Measurements from ENCODE around the gene SUSD4. TPM values are rescaled to one million over a fixed set of nuclear protein-coding genes. Genes with fewer than 3 reads are reported as not detected.
"Not testable (repeated sequence)": the region's sequence is repeated elsewhere in the genome, so short reads cannot be mapped to it uniquely, and the experiment has no call there.

The SUSD4 gene
- polyA plus RNA-seq, 4 donors, result 0.27 to 1.5 (median 0.61) TPM; not detected in 1

DNA sequence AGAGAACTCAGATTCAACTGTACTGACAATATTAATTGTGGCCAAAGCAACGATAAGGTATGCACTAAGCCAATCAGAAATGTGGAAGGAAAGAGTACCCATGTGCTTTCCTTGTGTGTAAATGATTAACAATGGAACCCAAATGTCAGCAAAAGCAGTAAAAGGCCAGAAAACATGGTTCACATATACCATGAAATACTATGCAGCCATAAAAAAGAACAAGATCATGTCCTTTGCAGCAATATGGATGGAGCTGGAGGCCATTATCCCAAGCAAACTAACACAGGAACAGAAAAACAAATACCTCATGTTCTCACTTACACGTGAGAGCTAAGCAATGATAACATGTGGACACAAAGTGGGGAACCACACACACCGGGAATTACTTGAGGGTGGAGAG, 78.5 kb downstream of the SUSD4 start:
- DNase-seq (no peak), FAIRE-seq (no peak)
- no peaks in the 10 kb centered on the region for H3K9me3 ChIP-seq (ENCODE audit: control insufficient read depth in 2 of 2, insufficient read depth in 1 of 2, low read depth in 1 of 2, low read length in 1 of 2)
- no peaks in the 10 kb centered on the region for H3K36me3 ChIP-seq (ENCODE audit: control insufficient read depth in 3 of 3, insufficient read depth in 2 of 3, low read depth in 1 of 3, low read length in 3 of 3)
- H3K27me3 ChIP-seq (ENCODE audit: control insufficient read depth in 3 of 3, insufficient read depth in 3 of 3, low read length in 3 of 3), result no peaks in the 10 kb centered on the region
- no peaks in the 10 kb centered on the region for H3K4me1 ChIP-seq (ENCODE audit: control insufficient read depth in 3 of 3, insufficient read depth in 2 of 3, low read depth in 1 of 3, low read length in 2 of 3)
- H3K4me3 ChIP-seq (ENCODE audit: low read depth in 1 of 3, low read length in 3 of 3), result no peak overlapping the region
- WGBS, 3 donors, result 93 to 95% (median 93%) methylated on average over 3 of the region's 3 CpGs
- H3K27ac ChIP-seq (ENCODE audit: low read depth in 1 of 3, low read length in 2 of 3), result no peak overlapping the region

DNA sequence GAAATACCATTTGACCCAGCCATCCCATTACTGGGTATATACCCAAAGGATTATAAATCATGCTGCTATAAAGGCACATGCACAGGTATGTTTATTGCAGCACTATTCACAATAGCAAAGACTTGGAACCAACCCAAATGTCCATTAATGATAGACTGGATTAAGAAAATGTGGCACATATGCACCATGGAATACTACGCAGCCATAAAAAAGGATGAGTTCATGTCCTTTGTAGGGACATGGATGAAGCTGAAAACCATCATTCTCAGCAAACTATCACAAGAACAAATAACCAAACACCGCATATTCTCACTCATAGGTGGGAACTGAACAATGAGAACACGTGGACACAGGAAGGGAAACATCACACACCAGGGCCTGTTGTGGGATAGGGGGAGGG, 80.3 kb downstream of the SUSD4 start:
- WGBS, 3 donors, result 86 to 92% (median 91%) methylated on average over 3 of the region's 3 CpGs
- not testable (repeated sequence) for H3K4me1 ChIP-seq (ENCODE audit: control insufficient read depth in 3 of 3, insufficient read depth in 2 of 3, low read depth in 1 of 3, low read length in 2 of 3); H3K9me3 ChIP-seq (ENCODE audit: control insufficient read depth in 2 of 2, insufficient read depth in 1 of 2, low read depth in 1 of 2, low read length in 1 of 2); H3K4me3 ChIP-seq (ENCODE audit: low read depth in 1 of 3, low read length in 3 of 3); H3K27me3 ChIP-seq (ENCODE audit: control insufficient read depth in 3 of 3, insufficient read depth in 3 of 3, low read length in 3 of 3); H3K36me3 ChIP-seq (ENCODE audit: control insufficient read depth in 3 of 3, insufficient read depth in 2 of 3, low read depth in 1 of 3, low read length in 3 of 3); FAIRE-seq; H3K27ac ChIP-seq (ENCODE audit: low read depth in 1 of 3, low read length in 2 of 3); DNase-seq

DNA sequence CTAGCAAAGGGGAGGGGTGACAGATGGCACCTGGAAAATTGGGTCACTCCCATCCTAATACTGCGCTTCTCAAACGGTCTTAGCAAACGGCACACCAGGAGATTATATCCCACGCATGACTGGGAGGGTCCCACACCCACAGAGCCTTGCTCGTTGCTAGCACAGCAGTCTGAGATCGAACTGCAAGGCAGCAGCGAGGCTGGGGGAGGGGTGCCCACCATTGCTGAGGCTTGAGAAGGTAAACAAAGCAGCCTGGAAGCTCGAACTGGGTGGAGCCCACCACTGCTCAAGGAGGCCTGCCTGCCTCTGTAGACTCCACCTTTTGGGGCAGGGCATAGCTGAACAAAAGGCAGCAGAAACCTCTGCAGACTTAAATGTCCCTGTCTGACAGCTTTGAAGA, 85.7 kb downstream of the SUSD4 start:
- H3K36me3 ChIP-seq (ENCODE audit: control insufficient read depth in 3 of 3, insufficient read depth in 2 of 3, low read depth in 1 of 3, low read length in 3 of 3); H3K9me3 ChIP-seq (ENCODE audit: control insufficient read depth in 2 of 2, insufficient read depth in 1 of 2, low read depth in 1 of 2, low read length in 1 of 2); H3K27me3 ChIP-seq (ENCODE audit: control insufficient read depth in 3 of 3, insufficient read depth in 3 of 3, low read length in 3 of 3); DNase-seq; H3K27ac ChIP-seq (ENCODE audit: low read depth in 1 of 3, low read length in 2 of 3); FAIRE-seq; H3K4me1 ChIP-seq (ENCODE audit: control insufficient read depth in 3 of 3, insufficient read depth in 2 of 3, low read depth in 1 of 3, low read length in 2 of 3); H3K4me3 ChIP-seq (ENCODE audit: low read depth in 1 of 3, low read length in 3 of 3): not testable (repeated sequence)
- 69 to 88% (median 77%) methylated on average over 8 of the region's 8 CpGs for WGBS, 3 donors

DNA sequence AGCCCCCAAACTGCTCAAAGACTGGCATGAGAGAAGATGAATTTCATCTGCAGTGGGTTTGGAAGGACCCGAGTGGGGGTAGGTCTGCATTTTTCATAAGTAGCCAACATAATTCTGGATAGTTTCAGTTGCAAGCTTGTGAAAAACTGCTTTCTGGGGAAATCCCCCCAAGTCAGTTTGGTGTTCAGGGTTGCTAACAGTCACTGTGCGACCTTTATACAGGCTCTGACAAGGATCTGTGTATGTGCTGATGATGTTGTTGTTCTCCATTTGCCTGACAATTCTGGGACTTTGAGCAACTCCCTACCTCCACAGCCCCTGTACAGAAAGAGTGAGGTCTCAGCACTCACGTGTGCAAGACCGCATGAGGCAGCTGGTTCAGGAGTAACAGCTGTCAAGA, 87.9 kb downstream of the SUSD4 start:
- WGBS, 3 donors, result 73 to 87% (median 79%) methylated on average over 4 of the region's 4 CpGs

DNA sequence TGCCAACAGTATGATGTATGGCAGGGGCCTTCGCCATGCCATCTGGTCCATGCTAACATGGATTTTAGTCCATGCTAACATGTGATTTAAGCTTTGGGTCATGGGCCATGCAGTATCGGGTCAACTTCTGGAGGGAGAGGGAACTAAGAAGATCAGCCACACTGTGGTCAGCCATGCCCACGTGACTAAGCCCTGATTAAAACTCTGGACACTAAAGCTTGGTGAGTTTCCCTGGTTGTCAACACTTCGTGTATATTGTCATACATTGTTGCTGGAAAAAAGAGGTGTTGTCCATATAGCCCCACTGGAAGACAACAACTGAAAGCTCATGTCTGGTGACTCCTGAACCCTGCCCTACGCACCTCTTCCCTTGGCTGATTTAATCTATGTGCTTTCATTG, 90.5 kb downstream of the SUSD4 start:
- Histone ChIP-seq H3K4me3 (ENCODE audit: low read depth in 1 of 3, low read length in 3 of 3) (no peak overlapping the region), H3K27me3 (ENCODE audit: control insufficient read depth in 3 of 3, insufficient read depth in 3 of 3, low read length in 3 of 3) (no peaks in the 10 kb centered on the region), H3K27ac (ENCODE audit: low read depth in 1 of 3, low read length in 2 of 3) (no peak overlapping the region), H3K36me3 (ENCODE audit: control insufficient read depth in 3 of 3, insufficient read depth in 2 of 3, low read depth in 1 of 3, low read length in 3 of 3) (no peaks in the 10 kb centered on the region), H3K4me1 (ENCODE audit: control insufficient read depth in 3 of 3, insufficient read depth in 2 of 3, low read depth in 1 of 3, low read length in 2 of 3) (peaks cover 0 to 10% (median 0%) of the 10 kb centered on the region in 3 donors), H3K9me3 (ENCODE audit: control insufficient read depth in 2 of 2, insufficient read depth in 1 of 2, low read depth in 1 of 2, low read length in 1 of 2) (no peaks in the 10 kb centered on the region)
- 69 to 91% (median 91%) methylated on average over 5 of the region's 5 CpGs for WGBS, 3 donors
- no peak for DNase-seq
- FAIRE-seq, result no peak

More for the DNA sequence above, 87.9 kb downstream of the SUSD4 start:
- H3K27ac ChIP-seq (ENCODE audit: low read depth in 1 of 3, low read length in 2 of 3), result no peak overlapping the region
- H3K9me3 ChIP-seq (ENCODE audit: control insufficient read depth in 2 of 2, insufficient read depth in 1 of 2, low read depth in 1 of 2, low read length in 1 of 2), result peaks cover 0 to 2% of the 10 kb centered on the region in 2 donors
- H3K27me3 ChIP-seq (ENCODE audit: control insufficient read depth in 3 of 3, insufficient read depth in 3 of 3, low read length in 3 of 3), result no peaks in the 10 kb centered on the region
- H3K36me3 ChIP-seq (ENCODE audit: control insufficient read depth in 3 of 3, insufficient read depth in 2 of 3, low read depth in 1 of 3, low read length in 3 of 3), result no peaks in the 10 kb centered on the region
- no peak overlapping the region for H3K4me3 ChIP-seq (ENCODE audit: low read depth in 1 of 3, low read length in 3 of 3)
- H3K4me1 ChIP-seq (ENCODE audit: control insufficient read depth in 3 of 3, insufficient read depth in 2 of 3, low read depth in 1 of 3, low read length in 2 of 3), result no peaks in the 10 kb centered on the region
- FAIRE-seq, result no peak
- DNase-seq, result no peak

DNA sequence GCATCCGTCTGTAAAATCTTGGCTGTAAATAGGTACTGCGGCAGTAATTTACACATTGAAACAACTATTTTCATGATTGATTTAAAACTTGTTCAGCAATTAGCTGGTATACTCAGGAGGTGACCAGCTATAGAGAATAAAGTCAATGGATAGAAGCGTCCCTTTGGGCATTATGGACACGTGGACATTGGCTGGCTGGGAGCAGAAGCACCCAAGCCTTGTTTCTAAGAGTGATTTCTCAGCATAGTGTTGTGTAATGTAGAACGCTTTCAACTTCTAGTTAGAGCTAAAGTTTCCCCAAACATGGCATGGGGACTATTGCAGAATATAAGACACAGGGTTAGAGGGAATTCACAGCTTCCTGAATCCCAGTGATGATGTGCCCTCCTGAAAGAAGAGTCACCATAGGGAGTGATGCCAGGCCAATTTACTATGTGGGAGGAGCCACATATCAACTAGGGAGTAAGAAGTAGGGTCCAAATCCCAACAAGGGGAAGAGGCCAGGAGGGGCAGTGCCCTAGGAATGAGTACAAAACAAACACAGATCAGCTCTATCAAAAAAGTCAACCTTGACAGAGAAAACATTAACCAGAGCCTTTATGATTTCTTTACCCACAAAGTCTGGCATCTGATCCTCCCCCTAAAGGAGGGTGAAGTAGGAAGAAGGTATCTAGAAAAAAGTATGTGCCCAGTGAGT, 92.7 kb downstream of the SUSD4 start:
- no peaks in the 10 kb centered on the region for H3K27me3 ChIP-seq (ENCODE audit: control insufficient read depth in 3 of 3, insufficient read depth in 3 of 3, low read length in 3 of 3)
- peaks cover 0 to 10% (median 0%) of the 10 kb centered on the region in 3 donors for H3K4me1 ChIP-seq (ENCODE audit: control insufficient read depth in 3 of 3, insufficient read depth in 2 of 3, low read depth in 1 of 3, low read length in 2 of 3)
- H3K4me3 ChIP-seq (ENCODE audit: low read depth in 1 of 3, low read length in 3 of 3), result no peak overlapping the region
- no peaks in the 10 kb centered on the region for H3K9me3 ChIP-seq (ENCODE audit: control insufficient read depth in 2 of 2, insufficient read depth in 1 of 2, low read depth in 1 of 2, low read length in 1 of 2)
- no peak overlapping the region for H3K27ac ChIP-seq (ENCODE audit: low read depth in 1 of 3, low read length in 2 of 3)
- no peaks in the 10 kb centered on the region for H3K36me3 ChIP-seq (ENCODE audit: control insufficient read depth in 3 of 3, insufficient read depth in 2 of 3, low read depth in 1 of 3, low read length in 3 of 3)
- 68 to 81% (median 76%) methylated on average over 5 of the region's 5 CpGs for WGBS, 3 donors
- DNase-seq, result peak in 1 of 2 donors; percentile 62
- FAIRE-seq, result no peak

DNA sequence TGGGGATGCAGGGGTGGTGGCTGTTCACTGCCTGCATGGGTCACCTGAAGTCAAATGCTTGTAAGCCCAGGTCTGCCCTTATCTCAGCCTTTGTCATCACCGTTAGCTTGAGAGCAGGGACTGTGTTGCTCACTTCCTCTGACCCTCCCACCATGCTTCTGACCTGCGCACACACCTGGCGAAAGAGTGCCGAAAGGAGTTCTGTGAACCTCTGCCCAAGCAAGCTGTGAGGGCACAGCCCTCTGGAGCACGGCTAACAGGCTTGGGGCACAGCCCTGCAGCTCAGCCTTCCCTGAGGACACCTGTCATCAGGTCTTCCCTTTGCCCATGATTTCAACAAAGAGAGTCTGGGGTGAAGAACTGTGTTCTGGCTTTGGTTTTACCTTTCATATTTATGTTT, 93.8 kb downstream of the SUSD4 start:
- peaks cover 0 to 10% (median 0%) of the 10 kb centered on the region in 3 donors for H3K4me1 ChIP-seq (ENCODE audit: control insufficient read depth in 3 of 3, insufficient read depth in 2 of 3, low read depth in 1 of 3, low read length in 2 of 3)
- no peaks in the 10 kb centered on the region for H3K36me3 ChIP-seq (ENCODE audit: control insufficient read depth in 3 of 3, insufficient read depth in 2 of 3, low read depth in 1 of 3, low read length in 3 of 3)
- 58 to 89% (median 74%) methylated on average over 5 of the region's 5 CpGs for WGBS, 3 donors
- no peaks in the 10 kb centered on the region for H3K9me3 ChIP-seq (ENCODE audit: control insufficient read depth in 2 of 2, insufficient read depth in 1 of 2, low read depth in 1 of 2, low read length in 1 of 2)
- no peak for DNase-seq
- H3K4me3 ChIP-seq (ENCODE audit: low read depth in 1 of 3, low read length in 3 of 3), result no peak overlapping the region
- no peaks in the 10 kb centered on the region for H3K27me3 ChIP-seq (ENCODE audit: control insufficient read depth in 3 of 3, insufficient read depth in 3 of 3, low read length in 3 of 3)
- H3K27ac ChIP-seq (ENCODE audit: low read depth in 1 of 3, low read length in 2 of 3), result no peak overlapping the region
- FAIRE-seq, result no peak

DNA sequence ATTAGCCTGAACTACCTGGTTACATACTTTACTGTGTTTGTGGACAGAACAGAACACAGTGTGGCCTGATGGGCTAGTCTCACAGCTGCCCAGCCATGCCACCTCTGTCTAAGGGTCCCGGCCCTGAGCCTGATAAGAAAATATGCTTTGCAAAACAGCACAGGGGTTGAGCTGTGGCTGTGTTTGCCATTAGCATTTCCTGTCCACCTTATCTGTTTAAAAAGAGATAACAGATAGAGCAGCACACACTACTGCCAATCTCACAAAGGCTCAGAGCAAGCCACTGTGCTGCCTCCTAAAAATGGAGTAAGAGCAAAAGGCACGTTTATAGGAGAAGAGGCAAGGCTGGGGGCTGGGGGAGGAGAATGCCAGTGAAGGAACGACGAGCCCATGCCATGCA, 95.0 kb downstream of the SUSD4 start:
- H3K36me3 ChIP-seq (ENCODE audit: control insufficient read depth in 3 of 3, insufficient read depth in 2 of 3, low read depth in 1 of 3, low read length in 3 of 3), result no peaks in the 10 kb centered on the region
- WGBS, 3 donors, result 6 to 46% (median 43%) methylated on average over 4 of the region's 4 CpGs
- no peaks in the 10 kb centered on the region for H3K9me3 ChIP-seq (ENCODE audit: control insufficient read depth in 2 of 2, insufficient read depth in 1 of 2, low read depth in 1 of 2, low read length in 1 of 2)
- H3K27ac ChIP-seq (ENCODE audit: low read depth in 1 of 3, low read length in 2 of 3), result no peak overlapping the region
- H3K4me1 ChIP-seq (ENCODE audit: control insufficient read depth in 3 of 3, insufficient read depth in 2 of 3, low read depth in 1 of 3, low read length in 2 of 3), result peaks cover 0 to 10% (median 0%) of the 10 kb centered on the region in 3 donors
- no peak overlapping the region for H3K4me3 ChIP-seq (ENCODE audit: low read depth in 1 of 3, low read length in 3 of 3)
- H3K27me3 ChIP-seq (ENCODE audit: control insufficient read depth in 3 of 3, insufficient read depth in 3 of 3, low read length in 3 of 3), result no peaks in the 10 kb centered on the region
- FAIRE-seq, result no peak
- peak in 1 of 2 donors; percentile 13 for DNase-seq

DNA sequence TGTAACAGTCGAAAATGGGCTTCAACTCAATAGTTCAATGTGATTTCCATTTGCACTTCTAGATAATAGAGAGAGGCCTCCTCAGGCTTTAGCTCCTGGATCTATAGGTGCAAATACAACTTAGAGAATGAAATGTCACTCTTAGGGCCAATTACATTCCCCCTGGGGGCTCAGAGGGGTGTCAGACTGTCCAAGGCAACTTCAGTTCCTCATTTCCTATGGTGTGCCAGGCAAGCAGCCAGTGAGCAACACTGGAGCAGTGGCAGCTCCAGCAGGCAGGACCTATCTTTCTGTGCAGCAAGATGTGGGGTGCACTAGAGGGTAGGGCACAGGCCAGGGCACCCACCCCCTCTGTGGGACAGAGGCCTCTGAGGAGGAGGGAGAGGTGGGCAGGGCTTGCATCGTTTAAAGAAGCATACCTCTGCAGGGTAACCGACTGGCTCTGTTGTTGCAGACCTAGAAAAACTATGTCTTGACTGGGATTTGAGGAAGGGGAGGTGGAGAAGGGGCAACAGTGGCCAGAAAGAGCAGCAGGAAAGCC, 97.3 kb downstream of the SUSD4 start:
- Histone ChIP-seq H3K9me3 (ENCODE audit: control insufficient read depth in 2 of 2, insufficient read depth in 1 of 2, low read depth in 1 of 2, low read length in 1 of 2) (no peaks in the 10 kb centered on the region), H3K27ac (ENCODE audit: low read depth in 1 of 3, low read length in 2 of 3) (no peak overlapping the region), H3K4me3 (ENCODE audit: low read depth in 1 of 3, low read length in 3 of 3) (no peak overlapping the region), H3K4me1 (ENCODE audit: control insufficient read depth in 3 of 3, insufficient read depth in 2 of 3, low read depth in 1 of 3, low read length in 2 of 3) (peaks cover 0 to 10% (median 0%) of the 10 kb centered on the region in 3 donors), H3K27me3 (ENCODE audit: control insufficient read depth in 3 of 3, insufficient read depth in 3 of 3, low read length in 3 of 3) (no peaks in the 10 kb centered on the region), H3K36me3 (ENCODE audit: control insufficient read depth in 3 of 3, insufficient read depth in 2 of 3, low read depth in 1 of 3, low read length in 3 of 3) (no peaks in the 10 kb centered on the region)
- DNase-seq (no peak), FAIRE-seq (no peak)
- WGBS, 3 donors, result 46 to 54% (median 47%) methylated on average over 3 of the region's 3 CpGs
